IMR-90 (cell line): ENCODE data around the gene PHEX. TPM values are rescaled to one million over a fixed set of nuclear protein-coding genes. Genes with fewer than 3 reads are reported as not detected.

Experiments
- ATAC-seq: fragments of 200-7000 bp; cut with Tn5 transposase; 2 replicates; pipeline ENCODE4 v1.9.1; 2020; ENCODE audit warnings: low read depth, mild to moderate bottlenecking, moderate library complexity
- BruUV-seq: library from RNA; stranded (reverse); fragments of 400-500 nt; replicated peaks from 2 replicates; lab custom pipeline; 2021; lab: Mats Ljungman, UMichigan
- CTCF ChIA-PET: fragments of 300-600 bp; formaldehyde crosslinking; extraction: SDS; loops from one replicate; lab custom pipeline; 2021; ENCODE audit warnings: antibody characterized with exemption; lab: Yijun Ruan, JAX
- POLR2A ChIA-PET: fragments of 300-600 bp; sonication (Branson Sonifier 250); formaldehyde crosslinking; loops from one replicate; lab custom pipeline; 2022; ENCODE audit warnings: antibody characterized with exemption; ENCODE audit not compliant: unreplicated experiment; lab: Charles Lee
- DNase-seq: peaks from one replicate; pipeline ENCODE4 v3.0.0; 2013
- H2AFZ ChIP-seq: replicated peaks from 2 replicates; pipeline ENCODE3; 2013; ENCODE audit warnings: low read length, mild to moderate bottlenecking; ENCODE audit not compliant: poor library complexity
- H2AK5ac ChIP-seq: 2 replicates; pipeline ENCODE4 v1.6.1; 2013; ENCODE audit warnings: low read depth, low read length, inconsistent platforms
- H2AK9ac ChIP-seq: replicated peaks from 2 replicates; pipeline ENCODE3; 2013; ENCODE audit warnings: mild to moderate bottlenecking, low read depth, low read length, moderate library complexity; ENCODE audit not compliant: poor library complexity
- H2BK120ac ChIP-seq: 2 replicates; pipeline ENCODE4 v1.6.1; 2013; ENCODE audit warnings: low read depth, low read length, inconsistent platforms
- H2BK15ac ChIP-seq: 3 replicates; pipeline ENCODE4 v1.6.1; 2013; ENCODE audit warnings: low read depth, low read length, inconsistent platforms
- H2BK20ac ChIP-seq: 2 replicates; pipeline ENCODE4 v1.6.1; 2013; ENCODE audit warnings: low read depth, mild to moderate bottlenecking, inconsistent platforms, low read length, moderate library complexity
- H2BK5ac ChIP-seq: 2 replicates; pipeline ENCODE4 v1.6.1; 2013; ENCODE audit warnings: mild to moderate bottlenecking, low read depth, low read length, inconsistent platforms; ENCODE audit not compliant: poor library complexity, severe bottlenecking
- H3K14ac ChIP-seq: replicated peaks from 2 replicates; pipeline ENCODE4 v1.6.1; 2013; ENCODE audit warnings: low read depth, low read length, inconsistent platforms
- H3K18ac ChIP-seq: 2 replicates; pipeline ENCODE4 v1.6.1; 2013; ENCODE audit warnings: low read depth, low read length, control low read depth
- H3K23ac ChIP-seq: 2 replicates; pipeline ENCODE4 v1.6.1; 2013; ENCODE audit warnings: low read depth, low read length, inconsistent platforms
- H3K27ac ChIP-seq: 2 replicates; pipeline ENCODE4 v1.5.1; 2013; ENCODE audit warnings: mild to moderate bottlenecking, control low read depth, low read length; ENCODE audit not compliant: insufficient read depth
- H3K27me3 ChIP-seq: 2 replicates; pipeline ENCODE4 v1.6.1; 2013; ENCODE audit warnings: low read length; ENCODE audit not compliant: control insufficient read depth, insufficient read depth
- H3K36me3 ChIP-seq: 2 replicates; pipeline ENCODE4 v1.6.1; 2013; ENCODE audit warnings: low read length, mixed read lengths; ENCODE audit not compliant: control insufficient read depth, insufficient read depth
- H3K4ac ChIP-seq: 2 replicates; pipeline ENCODE4 v1.6.1; 2013; ENCODE audit warnings: low read depth, low read length, inconsistent platforms
- H3K4me1 ChIP-seq: 2 replicates; pipeline ENCODE4 v1.6.1; 2013; ENCODE audit warnings: low read length, mixed read lengths; ENCODE audit not compliant: control insufficient read depth, insufficient read depth
- H3K4me2 ChIP-seq: 2 replicates; pipeline ENCODE4 v1.6.1; 2013; ENCODE audit warnings: low read depth, mild to moderate bottlenecking, control low read depth, low read length, moderate library complexity
- H3K4me3 ChIP-seq: 2 replicates; pipeline ENCODE4 v1.5.1; 2013; ENCODE audit warnings: low read depth, mild to moderate bottlenecking, control low read depth, low read length, moderate library complexity; ENCODE audit not compliant: insufficient read depth
- H3K56ac ChIP-seq: 2 replicates; pipeline ENCODE4 v1.6.1; 2013; ENCODE audit warnings: low read length, inconsistent platforms; ENCODE audit not compliant: insufficient read depth; ENCODE audit errors: extremely low read depth
- H3K79me1 ChIP-seq, 2 experiments: 2 replicates each; pipeline ENCODE4 v1.6.1; 2013; ENCODE audit warnings: low read length in 2 of 2, inconsistent platforms in 1 of 2, low read depth in 1 of 2
- H3K9ac ChIP-seq: 2 replicates; pipeline ENCODE4 v1.6.1; 2013; ENCODE audit warnings: low read depth, low read length, control low read depth
- H3K9me1 ChIP-seq: 2 replicates; pipeline ENCODE4 v1.6.1; 2013; ENCODE audit warnings: low read length, inconsistent platforms; ENCODE audit not compliant: insufficient read depth
- H3K9me3 ChIP-seq: 2 replicates; pipeline ENCODE4 v1.6.1; 2013; ENCODE audit warnings: low read length; ENCODE audit not compliant: control insufficient read depth, insufficient read depth
- H4K20me1 ChIP-seq: 2 replicates; pipeline ENCODE4 v1.6.1; 2013; ENCODE audit warnings: low read length, inconsistent platforms; ENCODE audit not compliant: insufficient read depth
- H4K5ac ChIP-seq: 2 replicates; pipeline ENCODE4 v1.6.1; 2013; ENCODE audit warnings: mild to moderate bottlenecking, low read depth, low read length, control low read depth
- H4K8ac ChIP-seq, 2 experiments: 2 replicates each; pipeline ENCODE4 v1.6.1; 2013; ENCODE audit warnings: low read depth in 2 of 2, low read length in 2 of 2, control low read depth in 1 of 2, inconsistent platforms in 1 of 2
- H4K91ac ChIP-seq: 2 replicates; pipeline ENCODE4 v1.6.1; 2013; ENCODE audit warnings: low read depth, low read length, inconsistent platforms; ENCODE audit not compliant: insufficient read depth
- BHLHE40 ChIP-seq: fragments of 150-350 bp; IDR thresholded peaks from 2 replicates; pipeline ENCODE4 v1.6.1; 2016; ENCODE audit warnings: mild to moderate bottlenecking, low read depth, low read length
- CEBPB ChIP-seq: IDR thresholded peaks from 2 replicates; pipeline ENCODE4 v1.6.1; 2012; ENCODE audit warnings: low read depth, low read length, improper control_type of control experiment
- CTCF ChIP-seq: conservative IDR thresholded peaks from 2 replicates; pipeline ENCODE4 v1.5.1; 2012; ENCODE audit warnings: mild to moderate bottlenecking, low read depth, low read length, improper control_type of control experiment
- RCOR1 ChIP-seq: IDR thresholded peaks from 2 replicates; pipeline ENCODE4 v1.6.1; 2012; ENCODE audit warnings: mild to moderate bottlenecking, low read length, improper control_type of control experiment; ENCODE audit not compliant: insufficient replicate concordance
- WGBS, 2 experiments: methylation state at CpG; one replicate each; pipeline versions ENCODE4 v1.1.5 to v1.1.7; 2013; ENCODE audit warnings: missing lambda C conversion rate in 2 of 2; ENCODE audit not compliant: insufficient read length in 1 of 2; ENCODE audit errors: extremely low coverage in 2 of 2; 5-methylcytosine and 5-hydroxymethylcytosine counted together
- dilution Hi-C: fragments of 300-500 bp; cut with HindIII; formaldehyde crosslinking; loops from one replicate; pipeline ENCODE4 v1.14.3; 2018; ENCODE audit warnings: low sequenced_read_pairs; ENCODE audit not compliant: unreplicated experiment
- in situ Hi-C: fragments of 300-500 bp; cut with MboI; formaldehyde crosslinking; loops from 3 replicates; pipeline ENCODE4 v1.14.3; 2019; ENCODE audit warnings: low sequenced_read_pairs, inconsistent platforms, mixed read lengths
- intact Hi-C: fragments of 100-400 bp; cut with micrococcal nuclease; formaldehyde crosslinking; loops from 2 replicates; pipeline ENCODE4 v1.10.0; 2022
- polyA plus RNA-seq, 3 experiments: library from polyadenylated mRNA; depleted of rRNA; stranded (reverse); fragments of >200 nt; gene quantifications; 2 replicates each; pipeline ENCODE4 v1.2.3, GENCODE V29; 2012; ENCODE audit warnings: low replicate concordance in 1 of 3
- total RNA-seq: library from RNA; depleted of rRNA; stranded (reverse); fragments of >200 nt; gene quantifications from 2 replicates; pipeline ENCODE4 v1.2.3, GENCODE V29; 2012

PHEX gene
- total and polyA plus RNA-seq, 2 of the 4 experiments (the other 2 are of a cell fraction): 0.10 to 0.18 TPM

- peak; percentile 41 for DNase-seq
- Histone ChIP-seq H4K20me1 (no peaks in the 10 kb centered on the region), H3K4me2 (peak overlapping the region; percentile 56; the same call in 1 of the 2 replicates), H2BK20ac (no peak overlapping the region), H3K9me1 (no peaks in the 10 kb centered on the region), H3K4me3 (no peak overlapping the region), H2AK5ac (no peak overlapping the region), H3K27ac (no peak overlapping the region), H3K9ac (no peak overlapping the region), H2BK120ac (no peak overlapping the region; the same call in 1 of the 2 replicates), H3K79me1 (no peaks in the 10 kb centered on the region), H2AK9ac (no peak overlapping the region), H2BK15ac (no peak overlapping the region), H3K36me3 (no peaks in the 10 kb centered on the region), H3K56ac (no peak overlapping the region), H4K8ac (no peak overlapping the region), H3K14ac (no peak overlapping the region), H2BK5ac (no peak overlapping the region), H3K18ac (no peak overlapping the region), H3K4ac (no peak overlapping the region), H4K91ac (no peak overlapping the region), H3K23ac (no peak overlapping the region), H4K5ac (no peak overlapping the region), H3K4me1 (no peaks in the 10 kb centered on the region), H2AFZ (no peak overlapping the region), H3K27me3 (no peaks in the 10 kb centered on the region), H3K9me3 (no peaks in the 10 kb centered on the region)
- dilution Hi-C loops: no loop called here
- peak; percentile 95 for ATAC-seq
- intact Hi-C loops: no loop called here
- BruUV-seq: no TSS peak
- in situ Hi-C loops: no loop called here
- ChIA-PET POLR2A (no interaction called here), CTCF (interaction anchor here (0.7 kb wide), 1 partner anchor 36 kb away, joined by 3 read pairs; no protein-coding TSS in a partner anchor)
- TF ChIP-seq CTCF (no peak), RCOR1 (no peak), BHLHE40 (no peak), CEBPB (no peak)
- WGBS, 2 experiments: no CpG with 5 or more reads among the region's 1 CpG
Measured at GRCh38 chrX:22247169-22247568, 215.0 kb downstream of the PHEX start.
